RWPE1 (cell line): ENCODE data around the gene FMNL1.

ENCODE experiments used
- CTCF ChIA-PET: fragments of 350-600 bp; sonication (Branson Sonifier 250); formaldehyde crosslinking; extraction: SDS; loops from one replicate; lab custom pipeline; 2021; lab: Yijun Ruan, JAX
- POLR2A ChIA-PET: fragments of 400-600 bp; formaldehyde crosslinking; extraction: SDS; loops from one replicate; lab custom pipeline; 2020; ENCODE audit warnings: antibody characterized with exemption; ENCODE audit not compliant: low non-redundant PET; lab: Yijun Ruan, JAX
- DNase-seq: peaks from one replicate; pipeline ENCODE4 v3.0.0; 2012; ENCODE audit warnings: low spot score
- H3K27ac ChIP-seq: fragments of 450-650 bp; 2 replicates; pipeline ENCODE4 v1.5.1; 2017
- CTCF ChIP-seq: fragments of 450-650 bp; conservative IDR thresholded peaks from 2 replicates; pipeline ENCODE4 v1.5.1; 2017; ENCODE audit warnings: low read depth, mild to moderate bottlenecking

The FMNL1 gene

GRCh38 chr17:45244725-45245656 lies 23.3 kb downstream of the FMNL1 start:
- no peak for TF ChIP-seq CTCF
- ChIA-PET CTCF (no interaction called here), POLR2A (no interaction called here)
- no peak for DNase-seq
- H3K27ac ChIP-seq, result peak overlapping the region; percentile 89

GRCh38 chr17:45246338-45246737 lies 24.7 kb downstream of the FMNL1 start:
- DNase-seq, result no peak
- peak overlapping the region; percentile 89 for H3K27ac ChIP-seq
- ChIA-PET POLR2A (no interaction called here), CTCF (interaction anchor here (0.7 to 1.5 kb wide), 2 partner anchors 20 to 1300 kb away, joined by 3 to 4 read pairs; no protein-coding TSS in a partner anchor)
- TF ChIP-seq CTCF, result no peak

- POLR2A ChIA-PET, result no interaction called here
- peak overlapping the region; percentile 89 for H3K27ac ChIP-seq
- TF ChIP-seq CTCF, result peak; percentile 45
- no peak for DNase-seq
- CTCF ChIA-PET, result interaction anchor here (0.7 to 1.5 kb wide), 5 partner anchors 16 to 1300 kb away, joined by 3 to 4 read pairs (median 3); no protein-coding TSS in a partner anchor
Observed at GRCh38 chr17:45246861-45247428, 25.3 kb downstream of the FMNL1 start.

- POLR2A ChIA-PET, result interaction anchor here (1.0 kb wide), 1 partner anchor 12 kb away, joined by 3 read pairs; no protein-coding TSS in a partner anchor
- peak; percentile 98 for DNase-seq
- CTCF ChIA-PET, result interaction anchor here (0.6 to 1.5 kb wide), 7 partner anchors 12 to 1437 kb away, joined by 3 to 5 read pairs (median 3); partner anchors contain the start of gene ACBD4
- no peak for TF ChIP-seq CTCF
- H3K27ac ChIP-seq, result peak overlapping the region; percentile 89
Observed at GRCh38 chr17:45247429-45248131, 25.9 kb downstream of the FMNL1 start.

GRCh38 chr17:45248132-45248957 lies 26.7 kb downstream of the FMNL1 start:
- DNase-seq, result peak; percentile 84
- POLR2A ChIA-PET, result interaction anchor here (1.0 kb wide), 1 partner anchor 11 kb away, joined by 3 read pairs; no protein-coding TSS in a partner anchor
- CTCF ChIA-PET, result interaction anchor here (0.6 to 1.4 kb wide), 5 partner anchors 13 to 1438 kb away, joined by 3 to 5 read pairs (median 3); partner anchors contain the start of gene ACBD4
- H3K27ac ChIP-seq, result peak overlapping the region; percentile 89
- TF ChIP-seq CTCF, result no peak
